Esophagus (tissue), 2 donors: ENCODE results near the gene ARHGAP42. TPM values are rescaled to one million over a fixed set of nuclear protein-coding genes. Genes with fewer than 3 reads are reported as not detected.
A peak's percentile ranks its signal among the peaks of the same experiment; 100 is the strongest.

Experiments used
- H3K27ac ChIP-seq, 2 donors: one replicate each; pipeline ENCODE4 v1.5.1; 2013; ENCODE audit warnings: low read depth in 2 of 2, mild to moderate bottlenecking in 2 of 2, inconsistent platforms in 1 of 2, low read length in 1 of 2, moderate library complexity in 1 of 2
- H3K27me3 ChIP-seq, 2 donors: one replicate each; pipeline ENCODE4 v1.6.1; 2013; ENCODE audit warnings: low read length in 2 of 2, control low read depth in 1 of 2, mild to moderate bottlenecking in 1 of 2; ENCODE audit not compliant: insufficient read depth in 2 of 2, control insufficient read depth in 1 of 2
- H3K36me3 ChIP-seq, 2 donors: one replicate each; pipeline ENCODE4 v1.6.1; 2013; ENCODE audit warnings: low read length in 1 of 2; ENCODE audit not compliant: control insufficient read depth in 2 of 2, insufficient read depth in 2 of 2
- H3K4me1 ChIP-seq, 2 donors: one replicate each; pipeline ENCODE4 v1.6.1; 2013; ENCODE audit warnings: low read length in 1 of 2; ENCODE audit not compliant: control insufficient read depth in 2 of 2, insufficient read depth in 2 of 2
- H3K4me3 ChIP-seq, 2 donors: one replicate each; pipeline ENCODE4 v1.5.1; 2013; ENCODE audit warnings: low read length in 2 of 2, mild to moderate bottlenecking in 2 of 2, low read depth in 1 of 2, moderate library complexity in 1 of 2
- H3K9me3 ChIP-seq, 2 donors: one replicate each; pipeline ENCODE4 v1.6.1; 2013; ENCODE audit warnings: mild to moderate bottlenecking in 2 of 2, low read depth in 1 of 2, low read length in 1 of 2, moderate library complexity in 1 of 2; ENCODE audit not compliant: control insufficient read depth in 2 of 2, insufficient read depth in 1 of 2
- whole genome bisulfite sequencing, 2 donors: extraction: QIAGEN DNeasy Blood & Tissue Kit; methylation state at CpG; one replicate each; pipeline ENCODE4 v1.1.7; 2013; 5-methylcytosine and 5-hydroxymethylcytosine counted together
- polyA plus RNA-seq, 2 donors: library from polyadenylated mRNA; stranded (reverse); fragments of 200-250 nt; gene quantifications; one replicate each; pipeline ENCODE4 v1.2.3, GENCODE V29; 2013
- donor health status: healthy with polysubstance abuse.
- donor health status: Bipolar disorder and iron deficiency.

Gene ARHGAP42
- polyA plus RNA-seq, 2 donors = 1.0 to 1.2 TPM

DNA sequence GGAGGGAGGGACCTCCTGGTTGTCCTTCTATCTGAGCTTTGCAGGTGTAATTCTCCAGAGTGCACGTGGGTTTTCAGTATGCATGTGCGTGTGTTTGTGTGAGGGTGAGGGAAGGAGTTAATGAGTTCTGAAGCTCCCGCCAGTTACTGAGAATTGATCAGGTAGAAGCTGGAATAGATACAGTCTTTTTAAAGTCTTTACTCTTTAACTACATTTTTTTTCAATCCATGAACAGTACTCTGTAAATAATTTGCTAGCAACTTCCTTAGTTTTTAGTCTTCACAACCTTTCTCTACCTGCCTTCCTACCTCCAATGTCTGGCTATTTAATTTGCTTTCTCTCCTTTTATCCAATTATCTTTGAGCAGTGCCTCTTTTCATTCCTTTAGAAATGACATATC, 25.5 kb downstream of the ARHGAP42 start:
- Histone ChIP-seq H3K4me1 (peaks cover 0 to 3% of the 10 kb centered on the region in 2 donors), H3K27ac (no peak overlapping the region), H3K36me3 (no peaks in the 10 kb centered on the region), H3K27me3 (no peaks in the 10 kb centered on the region), H3K9me3 (no peaks in the 10 kb centered on the region), H3K4me3 (no peak overlapping the region)
- WGBS, 2 donors = 60 to 82% methylated on average over 3 of the region's 3 CpGs

DNA sequence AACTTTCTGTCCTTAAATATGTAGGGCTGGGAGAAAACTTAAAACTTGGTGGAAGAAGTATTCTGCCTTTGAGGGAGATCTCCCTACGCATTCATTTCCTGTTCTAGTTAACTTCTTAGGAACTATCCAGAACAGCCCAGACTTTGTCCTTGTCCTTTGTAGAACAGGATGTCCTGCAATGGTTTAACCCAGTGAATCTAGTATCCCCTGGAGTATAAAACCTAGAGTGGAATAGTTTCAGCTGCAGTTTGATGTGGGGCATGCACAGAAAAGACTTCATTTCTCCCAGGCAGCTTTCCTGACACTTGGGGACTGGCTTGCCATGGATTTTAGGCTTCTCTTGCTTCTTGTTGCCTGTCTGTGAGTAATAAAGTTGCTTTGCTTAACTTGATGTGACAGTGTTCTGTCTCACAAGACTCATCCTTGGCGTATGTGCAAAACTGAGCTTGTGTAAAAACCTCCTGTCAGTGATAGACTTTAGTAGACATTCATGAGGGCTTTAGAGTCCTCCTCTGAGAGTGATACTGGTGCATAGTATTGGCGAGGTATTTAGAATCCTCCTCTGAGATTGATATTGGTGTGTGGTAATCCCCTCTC, 28.2 kb downstream of the ARHGAP42 start:
- 85 to 88% methylated on average over 3 of the region's 3 CpGs for WGBS, 2 donors
- no peaks in the 10 kb centered on the region for H3K9me3 ChIP-seq
- H3K27ac ChIP-seq = no peak overlapping the region
- no peak overlapping the region for H3K4me3 ChIP-seq
- H3K4me1 ChIP-seq = peaks cover 2 to 3% of the 10 kb centered on the region in 2 donors
- H3K27me3 ChIP-seq = no peaks in the 10 kb centered on the region
- no peaks in the 10 kb centered on the region for H3K36me3 ChIP-seq

DNA sequence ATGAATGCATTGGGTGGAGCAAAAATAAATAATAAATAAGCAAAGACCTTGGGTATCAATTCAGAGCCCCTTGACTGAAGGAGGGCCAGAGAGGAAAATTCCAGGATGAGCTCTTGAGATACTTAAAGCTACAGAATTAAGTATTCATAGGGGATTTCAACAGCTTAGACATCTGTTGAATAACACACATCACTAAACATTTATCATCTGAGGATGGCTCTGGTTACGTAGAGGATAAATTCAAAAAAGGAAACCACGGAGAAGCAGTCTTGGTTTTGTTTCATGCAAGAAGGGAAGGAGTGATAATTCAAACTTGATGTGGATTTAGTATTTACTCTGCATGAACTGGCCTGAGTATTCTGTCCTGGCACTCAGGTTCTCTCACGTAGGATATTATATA, 29.8 kb downstream of the ARHGAP42 start:
- no peaks in the 10 kb centered on the region for H3K27me3 ChIP-seq
- H3K9me3 ChIP-seq = no peaks in the 10 kb centered on the region
- H3K36me3 ChIP-seq = no peaks in the 10 kb centered on the region
- H3K4me1 ChIP-seq = peaks cover 0 to 2% of the 10 kb centered on the region in 2 donors
- no peak overlapping the region for H3K4me3 ChIP-seq
- 72 to 73% methylated on average over 3 of the region's 3 CpGs for WGBS, 2 donors
- no peak overlapping the region for H3K27ac ChIP-seq

DNA sequence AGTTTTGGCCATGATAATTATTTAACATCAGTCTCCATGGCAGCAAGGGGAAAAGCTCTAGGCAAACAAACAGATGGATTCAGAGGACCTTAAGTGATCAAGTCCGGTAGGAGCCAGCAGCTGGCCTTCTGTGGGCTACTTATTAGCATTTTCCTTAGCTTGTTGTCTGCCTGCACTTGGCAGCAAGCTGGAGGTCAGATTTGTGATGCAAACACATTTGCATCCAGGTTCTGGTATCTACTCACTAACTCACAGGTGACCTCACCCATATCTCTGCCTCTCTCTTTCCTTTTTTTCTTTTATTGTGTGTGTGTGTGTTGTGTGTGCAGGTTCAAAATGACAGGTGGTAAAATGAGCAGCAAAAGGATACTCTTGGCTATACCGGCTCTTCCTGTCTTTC, 32.3 kb downstream of the ARHGAP42 start:
- H3K27ac ChIP-seq = peak overlapping the region; percentile 44 to 65
- peaks cover 0 to 2% of the 10 kb centered on the region in 2 donors for H3K4me1 ChIP-seq
- 15 to 19% methylated on average over 2 of the region's 2 CpGs for WGBS, 2 donors
- no peaks in the 10 kb centered on the region for H3K27me3 ChIP-seq
- no peak overlapping the region for H3K4me3 ChIP-seq
- no peaks in the 10 kb centered on the region for H3K9me3 ChIP-seq
- H3K36me3 ChIP-seq = no peaks in the 10 kb centered on the region

DNA sequence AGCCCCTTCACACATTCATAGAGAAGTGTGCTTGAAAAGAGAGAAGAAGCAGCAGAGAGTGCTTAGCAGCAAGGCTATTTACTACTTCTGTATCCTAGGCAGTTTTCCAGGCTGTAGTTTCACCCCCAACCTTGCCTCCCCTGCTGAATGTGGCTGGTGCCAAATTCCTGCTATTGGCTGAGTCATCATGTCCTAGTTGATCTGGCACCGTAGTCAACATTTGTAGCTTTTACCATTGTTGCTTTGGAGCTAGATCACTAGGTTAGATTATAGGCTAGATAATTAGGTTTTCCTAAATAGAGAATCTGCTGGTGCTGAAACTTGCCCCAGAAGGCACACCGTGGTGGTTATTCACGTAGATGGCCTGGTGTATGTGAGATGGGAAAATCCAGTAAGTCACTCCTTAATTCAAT, 32.7 kb downstream of the ARHGAP42 start:
- Histone ChIP-seq H3K4me1 (peaks cover 0 to 2% of the 10 kb centered on the region in 2 donors), H3K36me3 (no peaks in the 10 kb centered on the region), H3K27me3 (no peaks in the 10 kb centered on the region), H3K9me3 (no peaks in the 10 kb centered on the region), H3K4me3 (no peak overlapping the region), H3K27ac (peak overlapping the region; percentile 44 to 65)
- 12 to 22% methylated on average over 3 of the region's 3 CpGs for WGBS, 2 donors

DNA sequence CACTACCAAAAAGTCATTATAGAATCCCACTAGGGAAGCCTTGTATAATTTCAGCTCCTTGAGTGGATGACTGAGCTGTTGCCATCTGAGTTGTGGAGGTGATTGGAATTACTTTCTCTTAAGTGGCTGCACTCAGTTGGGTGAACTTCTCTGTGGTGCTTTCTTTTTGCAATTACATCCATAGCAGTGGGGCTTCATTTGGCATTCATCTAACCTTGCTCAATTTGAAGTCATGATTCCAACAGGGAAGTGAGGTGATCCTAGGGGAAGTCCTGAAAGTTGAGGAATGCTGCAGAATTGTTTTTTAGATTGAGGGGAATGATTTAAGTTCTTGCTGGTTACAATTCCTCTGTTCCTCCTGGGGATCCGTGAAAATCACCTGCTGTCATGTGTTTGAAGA, 39.6 kb downstream of the ARHGAP42 start:
- Histone ChIP-seq H3K4me3 (no peak overlapping the region), H3K36me3 (no peaks in the 10 kb centered on the region), H3K9me3 (no peaks in the 10 kb centered on the region), H3K4me1 (no peaks in the 10 kb centered on the region), H3K27ac (no peak overlapping the region), H3K27me3 (no peaks in the 10 kb centered on the region)
- 50 to 67% methylated on average over 1 of the region's 1 CpG for WGBS, 2 donors

DNA sequence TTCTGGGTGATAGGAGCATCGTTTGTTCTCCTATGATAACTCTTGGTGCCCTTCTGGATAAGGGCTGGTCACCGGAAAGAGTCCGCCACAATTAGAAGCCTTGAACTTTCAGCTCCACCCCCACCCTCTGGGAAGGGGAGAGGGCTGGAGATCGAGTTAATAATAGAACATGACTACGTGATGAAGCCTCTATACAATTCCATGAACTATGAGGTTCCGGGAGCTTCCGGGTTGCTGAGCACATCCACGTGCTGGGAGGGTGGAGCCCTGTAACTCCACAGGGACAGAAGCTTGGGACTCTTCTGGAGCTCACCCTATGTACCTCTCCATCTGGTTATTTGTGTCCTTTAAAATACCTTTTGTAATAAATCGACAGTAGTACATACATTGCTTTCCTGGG, 40.3 kb downstream of the ARHGAP42 start:
- no peak overlapping the region for H3K4me3 ChIP-seq
- no peak overlapping the region for H3K27ac ChIP-seq
- H3K36me3 ChIP-seq = no peaks in the 10 kb centered on the region
- 77 to 81% methylated on average over 9 of the region's 9 CpGs for WGBS, 2 donors
- no peaks in the 10 kb centered on the region for H3K27me3 ChIP-seq
- H3K4me1 ChIP-seq = no peaks in the 10 kb centered on the region
- H3K9me3 ChIP-seq = no peaks in the 10 kb centered on the region

DNA sequence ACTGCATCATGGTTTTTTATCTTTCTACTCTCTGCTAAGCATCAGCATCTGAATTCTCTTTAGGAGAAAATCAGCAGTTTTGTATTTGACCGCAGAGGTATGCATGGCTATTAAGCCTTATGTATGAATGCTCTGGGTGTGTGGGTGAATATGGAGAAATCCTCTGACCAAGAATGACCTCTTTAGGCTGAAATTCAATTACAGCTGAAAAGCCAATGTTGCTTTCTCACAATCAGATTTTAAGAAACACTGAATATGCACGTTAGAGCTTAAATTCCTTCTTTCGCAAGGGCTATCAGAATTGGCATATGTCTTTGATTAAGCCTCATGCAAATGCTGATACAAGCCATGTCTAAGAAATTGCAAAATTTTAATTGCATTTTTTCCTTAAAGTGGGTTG, 43.2 kb downstream of the ARHGAP42 start:
- Histone ChIP-seq H3K9me3 (no peaks in the 10 kb centered on the region), H3K36me3 (no peaks in the 10 kb centered on the region), H3K4me3 (no peak overlapping the region), H3K27me3 (no peaks in the 10 kb centered on the region), H3K4me1 (no peaks in the 10 kb centered on the region), H3K27ac (no peak overlapping the region)
- WGBS, 2 donors = 81 to 86% methylated on average over 3 of the region's 3 CpGs

DNA sequence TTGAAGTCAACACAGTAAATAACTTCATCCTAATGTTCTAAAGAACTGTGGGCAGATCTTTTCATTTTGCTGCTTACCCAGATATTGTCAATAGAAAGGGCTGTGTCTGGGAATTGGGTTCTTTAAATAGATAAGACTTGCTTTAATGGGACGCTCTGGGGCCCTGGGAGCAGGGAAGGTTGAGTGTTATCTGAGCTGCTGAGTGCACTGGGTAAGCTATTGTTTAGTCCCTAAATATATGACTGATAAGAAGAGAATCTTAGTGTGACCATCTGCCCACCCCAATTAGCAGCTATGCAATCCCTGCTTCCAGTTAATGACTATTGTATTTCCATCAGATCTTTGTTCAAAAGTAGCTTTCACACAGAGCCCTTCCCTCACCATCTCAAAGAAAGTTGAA, 44.4 kb downstream of the ARHGAP42 start:
- Histone ChIP-seq H3K4me3 (no peak overlapping the region), H3K4me1 (no peaks in the 10 kb centered on the region), H3K36me3 (no peaks in the 10 kb centered on the region), H3K9me3 (no peaks in the 10 kb centered on the region), H3K27me3 (no peaks in the 10 kb centered on the region), H3K27ac (no peak overlapping the region)
- 60 to 89% methylated on average over 1 of the region's 1 CpG for WGBS, 2 donors

DNA sequence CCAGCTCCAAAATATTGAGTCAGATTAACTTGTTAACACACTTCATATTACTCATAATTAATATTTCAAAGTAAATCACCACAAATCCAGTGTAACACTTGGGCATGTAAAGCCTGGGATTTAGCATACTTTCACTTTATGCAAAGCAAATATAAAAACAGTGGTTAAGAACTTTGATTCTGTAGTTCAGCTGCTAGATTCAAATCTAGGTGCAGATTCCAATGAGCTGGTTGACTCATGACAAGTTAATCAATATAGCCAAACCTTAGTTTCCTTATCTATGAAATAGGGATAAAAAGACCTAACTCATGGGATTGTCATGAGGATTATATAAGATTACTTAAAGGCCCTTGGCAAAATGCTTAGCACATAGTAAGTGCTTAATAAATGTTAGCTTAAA, 45.9 kb downstream of the ARHGAP42 start:
- Histone ChIP-seq H3K9me3 (no peaks in the 10 kb centered on the region), H3K4me1 (no peaks in the 10 kb centered on the region), H3K4me3 (no peak overlapping the region), H3K27ac (no peak overlapping the region), H3K36me3 (no peaks in the 10 kb centered on the region), H3K27me3 (no peaks in the 10 kb centered on the region)
